Erythroblast (primary cell): ENCODE data around the gene ATG14.

Experiments used
- DNase-seq, 2 experiments: peaks; one replicate each; lab custom pipeline; 2025; lab: John Stamatoyannopoulos, UW
- GATA1 ChIP-seq: IDR thresholded peaks from 2 replicates; pipeline ENCODE4 v1.6.1; 2011; ENCODE audit warnings: low read depth, mild to moderate bottlenecking, control low read depth, low read length, moderate library complexity
- POLR2A ChIP-seq: IDR thresholded peaks from 2 replicates; pipeline ENCODE4 v1.6.1; 2011; ENCODE audit warnings: mild to moderate bottlenecking, low read length

The ATG14 gene

DNA sequence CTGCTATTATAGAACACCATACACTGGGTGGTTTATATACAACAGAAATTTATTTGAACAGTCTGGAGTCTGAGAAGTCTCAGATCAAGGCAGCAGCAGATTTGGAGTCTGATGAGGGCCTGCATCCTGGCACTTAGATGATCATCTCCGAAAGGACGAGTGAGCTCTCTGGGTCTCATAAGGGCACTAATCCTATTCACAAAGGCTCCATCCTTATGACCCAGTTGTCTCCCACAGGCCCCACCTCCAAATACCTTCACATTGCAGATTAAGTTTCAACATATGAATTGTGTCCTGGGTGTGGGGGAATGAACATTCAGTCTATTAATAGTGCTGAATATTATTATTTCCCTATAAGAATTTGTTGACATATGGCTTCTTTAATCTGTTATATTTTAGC lies 86.8 kb downstream of the ATG14 start:
- TF ChIP-seq POLR2A (no peak), GATA1 (no peak)
- DNase-seq: no peak

- TF ChIP-seq GATA1 (no peak), POLR2A (no peak)
- peak in 1 of 2 experiments; percentile 39 for DNase-seq
Measured at GRCh38 chr14:55323910-55324309, 87.7 kb downstream of the ATG14 start.

DNA sequence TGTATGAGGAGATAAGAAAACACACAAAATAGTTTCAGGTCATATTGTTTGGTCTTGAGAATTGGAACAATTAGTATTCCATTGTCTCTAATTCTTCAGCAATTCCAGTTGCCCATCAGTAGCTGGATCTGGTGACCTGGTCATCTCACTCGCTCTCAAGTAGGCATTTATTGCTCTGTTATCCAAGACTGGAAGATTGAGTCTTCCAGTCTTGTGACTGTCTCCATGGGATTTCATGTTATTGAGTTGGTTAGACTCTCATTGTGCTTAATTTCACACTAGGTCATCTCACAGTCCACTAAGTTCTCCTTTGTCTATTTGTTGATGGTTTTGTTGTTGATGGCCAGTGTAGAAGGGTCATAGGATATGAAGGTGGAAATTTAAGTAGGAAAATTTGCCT lies 92.9 kb downstream of the ATG14 start:
- TF ChIP-seq POLR2A: no peak
- no peak for TF ChIP-seq GATA1

DNA sequence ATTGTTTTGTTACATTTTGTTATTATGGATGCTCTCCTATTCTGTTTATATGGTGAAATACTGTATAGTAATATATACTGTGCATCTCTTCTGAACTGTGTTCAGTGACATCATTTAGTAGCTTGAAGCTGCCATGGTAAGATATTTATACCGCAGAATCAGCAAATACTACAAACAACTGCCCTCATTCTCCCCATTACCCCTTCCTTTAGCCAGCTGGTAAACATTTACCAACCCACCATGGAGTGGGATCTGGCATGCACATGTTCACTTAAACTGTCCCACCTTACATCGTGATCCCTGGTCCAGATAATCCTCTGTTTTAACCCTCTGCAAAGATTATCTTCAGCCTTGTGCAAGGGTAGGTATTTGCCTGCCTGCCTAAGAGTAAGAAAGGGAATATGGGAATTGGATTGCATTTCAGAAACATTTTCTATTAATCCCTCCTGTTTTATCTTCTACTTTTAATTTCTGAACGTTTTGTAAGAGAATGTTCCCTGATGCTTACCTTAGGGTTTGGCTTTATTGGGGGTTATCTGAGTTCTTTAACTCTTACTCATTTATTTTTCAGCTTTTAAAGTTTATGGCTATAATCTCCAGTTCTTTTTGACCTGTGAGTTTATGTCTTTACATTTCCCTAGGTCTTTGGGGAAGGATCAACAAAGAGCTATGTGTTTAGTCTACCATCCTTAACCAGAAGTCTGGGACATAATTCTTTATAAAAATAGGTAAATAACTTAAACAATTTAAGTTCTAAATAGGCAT lies 93.9 kb downstream of the ATG14 start:
- TF ChIP-seq POLR2A: no peak
- TF ChIP-seq GATA1: no peak
- DNase-seq: no peak

More for the DNA sequence above, 92.9 kb downstream of the ATG14 start:
- no peak for DNase-seq

DNA sequence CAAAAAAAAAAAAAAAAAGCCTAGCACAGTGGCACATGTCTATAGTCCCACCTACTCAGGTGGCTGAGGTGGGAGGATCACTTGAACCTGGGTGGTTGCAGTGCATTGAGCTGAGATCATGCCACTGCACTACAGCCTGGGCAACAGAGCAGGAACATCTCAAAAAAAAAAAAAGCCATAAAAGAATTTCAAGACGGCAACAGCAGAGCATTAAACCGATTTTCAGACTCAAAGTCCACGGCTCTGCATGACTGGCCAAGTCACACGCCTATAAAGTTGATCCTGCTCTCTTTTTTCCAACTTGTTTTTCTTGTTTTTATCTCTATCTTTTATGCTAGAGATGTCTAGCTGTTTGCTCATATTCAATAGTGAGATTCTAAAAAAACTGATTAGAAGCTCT lies 95.1 kb downstream of the ATG14 start:
- no peak for DNase-seq

More for the DNA sequence above, 95.1 kb downstream of the ATG14 start:
- TF ChIP-seq POLR2A (no peak), GATA1 (no peak)
